Stimulated activated CD4-positive, alpha-beta T cell treated with anti-CD3 and anti-CD28 coated beads, Interleukin-15, amount 100 ng/mL, for 24 hours (primary cell): ENCODE measurements around the gene CCDC69.
"Not testable (repeated sequence)": the region's sequence is repeated elsewhere in the genome, so short reads cannot be mapped to it uniquely, and the experiment has no call there.

Experiments used
- DNase-seq: peaks from one replicate; pipeline ENCODE4 v3.0.0-alpha.2; 2020

CCDC69 gene

DNA sequence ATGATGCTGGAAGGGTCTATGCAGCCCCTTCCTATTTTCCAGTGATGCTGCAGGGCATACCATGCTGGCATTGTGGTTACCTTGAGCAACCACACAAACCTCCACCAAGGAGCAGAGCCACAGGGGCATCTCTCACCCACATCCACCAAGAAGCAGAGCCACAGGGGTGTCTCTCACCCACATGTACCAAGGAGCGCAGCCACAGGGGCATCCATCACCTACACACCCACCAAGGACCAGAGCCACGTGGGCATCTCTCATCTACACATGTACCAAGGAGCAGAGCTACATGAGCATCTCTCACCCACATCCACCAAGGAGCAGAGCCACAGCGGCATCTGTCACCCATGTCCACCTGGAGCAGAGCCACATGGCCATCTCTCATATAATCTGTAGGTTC lies 20.3 kb upstream of the CCDC69 start:
- DNase-seq: no peak

DNA sequence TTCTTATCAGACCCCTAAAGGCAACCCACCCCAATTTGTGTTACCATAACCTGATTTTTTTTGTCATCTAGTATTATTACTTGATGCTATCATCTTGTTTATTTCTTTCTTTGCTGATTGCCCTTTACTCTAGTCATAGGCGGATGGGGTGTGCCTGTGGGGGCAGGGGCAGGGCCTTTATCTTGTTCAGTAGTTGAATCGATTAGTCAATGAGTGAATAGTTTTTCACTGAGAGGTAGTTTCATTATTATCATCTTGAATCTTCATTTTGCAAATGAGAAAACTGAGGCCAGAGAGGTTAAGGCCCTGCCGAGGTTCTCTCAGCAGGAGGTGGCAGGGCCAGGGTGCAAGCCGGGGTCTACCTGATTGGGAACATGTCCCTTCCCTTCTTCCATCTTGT lies 19.7 kb upstream of the CCDC69 start:
- DNase-seq: peak; percentile 50

DNA sequence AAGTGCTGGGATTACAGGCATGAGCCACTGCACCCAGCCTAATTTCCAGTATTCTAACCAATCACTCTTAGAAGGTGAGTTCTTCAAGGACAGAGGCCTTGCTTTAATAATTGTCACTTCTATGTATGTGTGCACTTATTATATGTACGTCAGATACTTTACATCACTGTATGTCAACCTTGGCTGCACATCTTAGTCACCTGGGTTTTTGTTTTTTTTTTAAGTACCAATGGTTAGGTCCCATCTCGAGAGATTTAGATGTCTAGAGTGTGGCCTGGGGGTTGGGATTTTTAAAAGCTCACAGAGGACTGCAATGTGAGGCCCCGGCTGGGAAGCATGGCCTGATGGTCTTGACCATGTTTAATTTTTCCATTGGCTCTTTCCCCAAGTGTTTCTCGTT lies 19.2 kb upstream of the CCDC69 start:
- DNase-seq: no peak

DNA sequence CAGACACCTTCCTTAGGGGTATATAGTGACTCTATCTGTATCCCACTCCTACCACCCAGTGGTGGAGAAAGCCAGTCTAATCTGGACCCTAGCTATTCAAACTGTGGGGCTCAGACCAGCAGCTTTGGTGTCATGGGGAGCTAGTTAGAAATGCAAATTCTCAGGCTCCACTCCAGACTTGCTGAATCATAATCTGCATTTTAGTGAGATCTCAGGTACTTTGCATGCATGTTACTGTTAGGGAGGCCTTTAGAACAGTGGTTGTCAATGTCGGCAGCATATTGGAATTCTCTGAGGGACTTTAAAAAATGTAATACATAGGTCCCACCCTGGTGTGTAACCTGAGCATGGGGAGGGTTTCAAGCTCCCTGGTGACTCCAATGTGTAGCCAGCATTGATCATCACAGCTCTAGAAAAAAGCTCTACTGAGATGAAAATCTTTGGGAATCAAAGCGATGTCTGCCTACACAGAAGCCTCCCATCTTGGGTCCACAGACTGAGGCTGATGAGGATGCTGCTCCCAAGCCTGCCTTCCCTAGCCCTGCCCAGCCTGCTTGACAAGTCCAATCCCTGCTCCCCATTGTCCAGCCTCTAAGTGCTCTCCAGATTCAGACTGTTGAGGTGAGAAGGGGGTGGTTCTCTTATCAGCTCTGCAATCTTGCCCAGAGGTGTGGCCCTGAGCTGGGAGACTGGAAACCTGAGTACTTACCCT lies 17.2 kb upstream of the CCDC69 start:
- DNase-seq: no peak

DNA sequence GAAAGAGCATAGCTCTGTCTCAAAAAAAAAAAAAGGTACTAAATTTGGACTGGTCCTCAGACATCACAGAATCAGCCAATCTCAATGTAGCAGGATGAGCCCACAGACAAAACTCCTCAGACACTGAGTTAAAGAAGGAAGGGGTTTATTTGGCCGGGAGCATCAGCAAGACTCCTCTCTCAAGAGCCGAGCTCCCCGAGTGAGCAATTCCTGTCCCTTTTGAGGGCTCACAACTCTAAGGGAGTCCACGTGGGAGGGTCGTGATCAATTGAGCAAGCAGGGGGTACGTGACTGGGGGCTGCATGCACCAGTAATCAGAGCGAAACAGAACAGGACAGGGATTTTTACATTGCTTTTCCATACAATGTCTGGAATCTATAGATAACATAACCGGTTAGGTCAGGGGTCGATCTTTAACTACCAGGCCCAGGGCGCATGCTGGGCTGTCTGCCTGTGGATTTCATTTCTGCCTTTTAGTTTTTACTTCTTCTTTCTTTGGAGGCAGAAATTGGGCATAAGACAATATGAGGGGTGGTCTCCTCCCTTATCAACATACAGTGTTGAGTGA lies 16.5 kb upstream of the CCDC69 start:
- DNase-seq: not testable (repeated sequence)

DNA sequence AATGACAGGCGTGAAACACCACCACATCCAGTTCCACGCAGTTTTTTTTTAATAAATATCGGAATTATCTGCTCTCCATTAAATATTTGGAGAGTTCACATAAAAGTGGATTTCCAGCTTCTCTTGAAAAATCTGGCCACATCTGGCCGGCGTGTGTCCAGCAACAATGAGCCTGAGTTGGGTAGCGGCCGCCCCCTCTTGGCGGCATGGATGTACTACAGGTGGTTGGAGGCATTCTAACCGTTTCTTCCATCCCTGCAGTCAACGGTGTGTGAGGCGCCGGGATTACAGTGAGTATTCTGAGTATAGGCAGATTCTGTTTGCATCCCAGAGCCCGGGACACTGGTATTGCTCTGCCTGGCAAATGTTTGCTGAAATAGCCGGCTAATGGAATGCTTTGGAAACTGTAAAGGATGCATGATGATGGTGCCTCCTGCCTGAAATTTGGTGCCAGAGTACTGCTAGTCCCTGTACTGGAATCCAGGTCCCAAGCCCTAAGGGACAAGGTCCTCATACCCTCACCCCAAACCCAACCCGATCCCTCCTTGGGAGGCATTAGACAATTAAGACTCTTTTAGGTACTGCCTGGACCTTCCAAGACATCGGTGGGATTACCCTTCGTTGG lies 15.5 kb upstream of the CCDC69 start:
- DNase-seq: peak; percentile 76

DNA sequence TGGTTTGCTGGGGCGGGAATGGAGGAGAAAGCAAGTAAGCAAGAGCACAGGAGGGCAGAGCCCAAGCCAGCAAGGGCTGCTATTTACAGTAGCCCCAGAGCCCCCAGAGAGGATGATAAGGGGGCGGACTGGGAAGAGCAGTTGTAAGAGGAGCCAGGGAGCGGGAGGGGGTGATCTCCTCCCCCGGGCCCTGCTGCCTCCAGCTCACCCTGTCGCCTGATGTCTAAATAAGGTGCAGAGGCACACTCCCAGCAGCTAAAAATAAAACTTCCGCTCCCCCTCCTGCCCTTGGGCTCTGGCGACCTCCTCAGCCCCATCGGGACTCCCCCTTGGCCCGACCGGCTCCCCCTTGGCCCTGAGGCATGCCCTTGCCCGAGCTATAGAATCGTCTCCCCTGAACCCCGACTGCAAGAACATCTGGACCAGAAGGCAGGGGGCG lies 14.4 kb upstream of the CCDC69 start:
- DNase-seq: no peak

DNA sequence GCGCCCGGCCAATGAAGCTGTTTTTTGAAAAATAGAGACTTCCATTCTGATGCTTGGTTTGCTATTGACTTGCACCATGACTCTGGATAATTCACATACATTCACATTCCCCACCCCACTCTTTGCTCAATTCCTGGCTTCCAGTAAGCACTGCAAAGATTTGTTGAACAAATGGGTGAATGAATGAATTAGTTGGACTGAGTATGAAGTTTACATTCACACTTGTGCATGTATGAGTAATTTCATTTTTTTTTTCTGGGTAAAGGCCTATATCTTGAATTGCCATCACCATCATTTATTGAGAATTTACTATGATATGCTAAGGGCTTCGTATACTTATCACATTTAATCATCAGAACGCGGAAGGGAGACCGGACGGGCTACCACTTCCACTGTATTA lies 13.8 kb upstream of the CCDC69 start:
- DNase-seq: no peak

DNA sequence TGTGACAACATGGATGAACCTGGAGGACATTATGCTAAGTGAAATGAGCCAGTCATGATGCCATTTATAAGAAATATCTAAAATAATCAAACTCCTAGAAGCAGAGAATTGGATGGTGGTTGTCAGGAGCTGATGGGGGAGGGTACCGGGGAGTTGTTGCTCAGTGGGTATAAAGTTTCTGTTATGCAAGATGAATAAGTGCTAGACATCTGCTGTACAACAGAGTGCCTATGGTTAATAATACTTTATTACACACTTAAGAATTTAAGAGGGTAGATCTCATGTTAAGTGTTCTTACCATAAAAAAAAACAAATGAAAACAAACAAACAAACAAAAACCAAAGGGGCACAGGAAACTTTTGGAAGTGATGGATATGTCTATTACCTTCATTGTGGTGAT lies 13.0 kb upstream of the CCDC69 start:
- DNase-seq: no peak

DNA sequence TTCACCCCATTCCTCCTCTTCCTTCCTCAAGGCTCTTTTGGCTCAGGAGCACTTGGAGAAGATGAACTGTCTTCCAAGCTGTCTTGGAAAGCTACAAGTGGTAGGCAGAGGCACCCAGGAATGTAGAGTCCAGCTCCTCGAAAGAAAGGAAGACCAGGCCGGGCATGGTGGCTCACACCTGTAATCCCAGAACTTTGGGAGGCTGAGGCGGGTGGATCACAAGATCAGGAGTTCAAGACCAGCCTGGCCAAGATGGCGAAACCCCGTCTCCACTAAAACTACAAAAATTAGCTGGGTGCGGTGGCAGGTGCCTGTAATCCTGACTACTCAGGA lies 11.3 kb upstream of the CCDC69 start:
- DNase-seq: not testable (repeated sequence)

DNA sequence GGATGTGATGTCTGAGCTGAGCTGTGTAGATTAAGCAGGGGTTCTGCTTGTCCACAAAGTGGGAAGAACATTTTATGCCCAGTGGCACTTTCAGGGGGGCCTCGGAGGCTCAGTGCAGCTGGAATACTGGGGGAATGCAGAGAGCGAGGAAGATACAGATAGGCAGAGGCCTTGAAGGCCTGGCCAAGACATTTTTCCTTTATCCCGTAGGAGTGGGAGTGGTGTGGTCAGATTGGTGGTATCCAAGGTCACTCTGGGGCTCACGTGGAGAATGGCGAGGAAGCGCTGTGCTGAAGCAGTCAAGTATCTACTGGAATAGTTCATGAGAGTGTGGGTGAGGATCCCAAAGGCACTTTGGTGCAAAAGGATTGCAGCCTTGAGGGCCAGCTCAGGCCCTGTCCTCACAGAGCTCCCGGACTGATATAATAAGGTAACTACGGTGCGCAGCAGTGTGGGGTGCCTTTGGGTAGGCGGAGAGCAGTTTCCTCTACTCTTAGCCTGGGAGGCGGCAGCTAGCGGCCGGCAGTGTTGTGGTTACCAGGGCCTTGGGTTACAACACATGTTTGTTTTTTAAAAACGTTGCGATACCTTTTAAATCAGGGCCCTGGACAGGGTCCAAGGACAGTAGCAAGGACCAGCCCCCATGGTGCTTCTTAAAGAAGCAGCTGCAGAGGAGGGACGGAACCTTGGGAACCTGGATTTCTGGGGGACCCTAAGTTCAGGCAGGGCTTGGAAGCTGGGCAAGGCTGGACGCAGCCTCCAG lies 10.8 kb upstream of the CCDC69 start:
- peak; percentile 44 for DNase-seq

DNA sequence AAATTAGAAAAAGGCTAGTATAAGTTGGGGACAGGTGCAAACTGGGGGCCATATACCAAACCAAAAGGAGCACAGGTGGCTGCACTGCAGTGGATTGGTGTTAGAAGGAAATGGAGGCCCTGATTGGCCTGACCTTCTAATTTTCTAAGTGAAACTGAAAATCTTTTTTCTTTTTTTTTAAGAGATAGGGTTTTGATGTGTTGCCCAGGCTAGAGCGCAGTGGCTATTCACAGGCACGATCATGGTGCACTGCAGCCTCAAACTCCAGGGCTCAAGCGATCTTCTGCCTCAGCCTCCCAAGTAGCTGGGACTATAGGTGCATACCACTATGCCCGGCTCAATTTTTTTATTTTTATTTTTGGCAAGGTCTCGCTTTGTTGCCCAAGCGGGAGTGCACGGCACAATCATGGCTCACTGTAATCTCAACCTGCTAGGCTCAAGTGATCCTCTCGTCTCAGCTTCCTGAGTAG lies 9.8 kb upstream of the CCDC69 start:
- DNase-seq: no peak

DNA sequence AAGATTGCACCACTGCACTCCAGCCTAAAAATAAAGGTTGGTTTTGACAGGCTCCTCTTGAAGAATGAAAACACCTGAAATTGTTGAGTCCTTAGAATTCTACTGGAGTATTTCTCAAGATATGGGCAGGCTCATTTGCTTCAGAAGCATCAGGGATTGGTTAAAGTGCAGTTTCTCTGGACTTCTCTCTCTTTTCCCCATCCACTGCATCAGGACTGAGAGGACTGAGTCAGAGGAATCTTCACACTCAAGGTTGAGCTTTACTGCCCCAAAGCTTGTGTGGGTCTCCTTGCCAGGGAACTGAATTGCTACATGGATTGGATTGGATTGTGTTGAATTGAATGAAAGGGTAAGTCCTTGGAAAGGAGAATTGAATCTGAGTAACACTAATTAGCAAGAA lies 7.5 kb upstream of the CCDC69 start:
- DNase-seq: no peak

DNA sequence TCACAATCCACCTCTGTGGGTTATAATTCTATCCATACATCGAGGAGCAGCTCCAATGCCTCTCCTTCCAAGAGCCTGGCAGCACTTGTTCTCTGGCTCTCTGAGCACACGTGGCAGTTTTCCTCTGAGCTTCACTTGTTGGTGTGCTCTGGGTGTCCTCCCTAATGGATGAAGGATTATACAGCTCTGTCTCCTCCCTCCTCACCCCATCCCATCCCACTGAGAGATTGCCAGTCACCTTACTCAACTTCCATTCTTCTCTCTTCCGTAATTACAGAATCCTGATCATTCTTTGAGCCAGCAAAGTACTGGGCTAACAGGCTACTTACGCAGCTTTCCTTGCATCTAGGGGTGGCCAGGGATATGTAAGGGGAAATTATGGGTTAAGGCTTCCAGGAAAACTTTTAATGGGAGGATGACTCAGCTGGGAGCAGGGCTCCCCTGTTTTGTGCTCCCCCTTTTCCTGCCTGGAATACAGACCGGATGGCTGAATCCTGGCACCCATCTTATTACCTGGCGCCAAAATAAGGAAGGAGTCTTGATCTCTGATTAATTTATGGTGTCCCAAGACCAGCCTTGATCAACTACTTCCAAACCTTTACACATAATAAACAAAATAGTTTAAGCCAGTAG lies 6.3 kb upstream of the CCDC69 start:
- DNase-seq: no peak

DNA sequence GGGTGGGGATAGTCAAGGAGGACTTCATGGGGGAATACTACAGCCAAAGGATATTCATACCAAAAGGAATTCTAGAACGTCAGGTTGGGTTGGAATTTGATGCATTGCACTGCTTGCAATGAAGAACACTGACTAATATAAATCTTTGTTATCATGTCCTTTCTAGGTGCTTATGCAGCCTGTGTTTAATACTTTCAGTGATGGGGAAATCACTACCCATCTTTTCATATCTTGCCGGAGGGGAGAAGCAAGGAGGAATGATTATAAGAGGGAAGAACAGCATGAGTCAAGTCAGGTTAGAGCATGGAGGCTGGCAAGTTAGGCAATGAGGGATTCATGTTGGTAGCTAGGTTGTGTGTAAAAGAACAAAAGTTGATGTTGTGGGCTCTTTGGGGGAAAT lies 5.1 kb upstream of the CCDC69 start:
- DNase-seq: no peak

DNA sequence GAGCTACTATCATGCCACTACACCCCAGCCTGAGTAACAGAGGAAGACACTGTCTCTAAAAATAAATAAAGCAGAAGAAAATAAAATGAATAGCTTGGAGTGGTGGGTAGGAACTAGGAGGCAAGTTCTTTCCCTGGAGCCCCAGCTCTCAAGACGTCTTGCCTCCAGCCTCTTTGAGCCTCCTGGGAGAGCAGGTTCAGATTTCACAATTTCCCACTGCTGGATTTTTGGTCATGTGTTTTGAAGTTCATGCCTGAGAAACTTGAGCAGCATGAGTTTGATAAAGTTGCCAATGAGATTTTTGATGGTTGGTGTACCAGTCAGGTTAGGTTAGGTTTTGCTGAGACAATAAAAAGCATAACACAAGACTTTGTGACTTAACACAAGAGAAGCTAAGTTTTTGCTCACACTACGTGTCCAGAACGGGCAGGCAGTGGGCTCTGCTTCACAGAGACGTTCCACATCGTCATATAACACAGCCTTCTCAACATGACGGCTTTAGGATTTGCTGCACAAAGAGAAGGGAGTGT lies 4.1 kb upstream of the CCDC69 start:
- DNase-seq: no peak

DNA sequence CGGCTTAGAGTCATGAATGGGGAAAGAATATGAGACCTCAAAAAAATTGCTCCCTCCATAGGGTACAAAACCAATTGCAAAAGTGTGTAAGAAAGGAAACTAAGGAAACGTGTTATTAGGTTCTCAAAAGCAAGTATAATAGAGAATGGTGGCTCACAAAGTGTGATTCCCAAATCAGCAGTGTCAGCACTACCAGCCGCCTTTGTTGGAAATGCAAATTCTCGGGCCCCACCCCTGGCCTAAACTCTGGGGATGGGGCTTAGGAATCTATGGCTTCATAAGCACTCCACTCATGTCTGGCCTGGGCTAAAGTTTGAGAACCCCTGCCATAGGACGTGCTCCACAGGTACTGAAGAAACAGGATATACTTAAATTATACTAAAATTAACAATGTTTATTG lies 1.6 kb upstream of the CCDC69 start:
- no peak for DNase-seq

DNA sequence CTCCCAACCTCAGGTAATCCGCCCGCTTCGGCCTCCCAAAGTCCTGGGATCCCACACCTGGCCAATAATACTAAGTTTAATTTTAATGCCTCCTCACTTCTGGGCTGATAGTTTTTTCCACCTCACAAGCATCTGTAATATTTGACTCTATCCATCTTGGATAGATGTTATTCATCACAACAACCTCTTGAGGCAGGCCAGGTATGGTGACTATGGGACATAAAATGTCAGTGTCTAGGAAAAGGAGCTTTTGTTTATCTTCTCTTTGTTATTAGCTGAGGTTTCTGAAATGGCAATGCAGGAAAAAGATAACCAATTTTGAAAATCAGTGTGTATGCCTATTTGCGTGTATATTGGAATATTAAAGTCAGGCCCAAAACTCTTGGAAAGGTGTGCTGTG lies 1.2 kb upstream of the CCDC69 start:
- DNase-seq: no peak

DNA sequence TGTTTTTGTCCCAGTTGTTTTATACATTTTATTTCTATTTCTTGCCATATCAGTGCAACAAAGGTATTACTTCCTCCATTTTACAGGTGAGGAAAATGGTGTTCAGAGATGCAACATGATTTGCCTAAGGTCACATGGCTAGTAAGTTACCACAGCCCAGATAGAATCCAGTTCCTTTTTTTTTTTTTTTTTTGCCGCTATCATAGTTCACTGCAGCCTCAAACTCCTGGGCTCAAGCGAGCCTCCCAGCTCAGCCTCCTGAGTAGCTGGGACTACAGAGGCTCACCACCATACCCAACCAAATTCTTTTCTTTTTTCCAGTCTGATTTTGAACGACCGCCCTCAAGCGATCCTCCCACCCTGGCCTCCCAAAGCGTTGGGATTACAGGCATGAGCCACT lies 480 bp upstream of the CCDC69 start:
- no peak for DNase-seq

DNA sequence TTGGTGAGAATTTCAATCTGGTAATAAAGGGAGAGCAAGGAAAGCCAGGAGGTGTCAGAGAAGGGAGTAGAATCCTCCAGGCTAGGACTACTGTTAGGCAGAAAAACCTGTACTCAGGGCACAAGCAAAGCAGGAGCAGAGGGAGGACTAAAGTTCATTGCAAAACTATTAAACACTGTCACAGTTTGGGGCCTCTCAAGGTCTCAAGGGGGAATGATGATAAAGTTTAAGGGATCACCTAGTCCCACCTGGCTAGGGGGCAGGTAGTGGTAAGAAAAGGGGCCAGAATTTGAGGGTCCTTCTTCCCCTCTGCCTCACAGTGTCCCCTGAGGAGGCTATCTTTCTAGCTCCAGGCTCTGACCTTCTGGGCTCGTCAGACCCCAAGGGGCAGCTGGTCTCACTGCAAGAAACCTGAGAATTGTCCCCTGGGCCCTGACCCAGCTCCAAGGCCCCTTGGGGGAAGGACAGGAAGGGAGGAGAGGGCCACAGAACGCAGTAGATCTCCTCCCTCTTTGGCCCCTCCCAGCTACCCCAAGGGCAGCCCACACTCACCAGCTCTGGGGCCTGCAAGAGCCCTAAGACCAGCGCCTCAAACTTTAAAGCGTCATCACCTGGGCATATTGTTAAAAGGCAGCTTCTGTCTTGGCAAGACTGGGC lies 974 bp downstream of the CCDC69 start:
- peak; percentile 68 for DNase-seq

DNA sequence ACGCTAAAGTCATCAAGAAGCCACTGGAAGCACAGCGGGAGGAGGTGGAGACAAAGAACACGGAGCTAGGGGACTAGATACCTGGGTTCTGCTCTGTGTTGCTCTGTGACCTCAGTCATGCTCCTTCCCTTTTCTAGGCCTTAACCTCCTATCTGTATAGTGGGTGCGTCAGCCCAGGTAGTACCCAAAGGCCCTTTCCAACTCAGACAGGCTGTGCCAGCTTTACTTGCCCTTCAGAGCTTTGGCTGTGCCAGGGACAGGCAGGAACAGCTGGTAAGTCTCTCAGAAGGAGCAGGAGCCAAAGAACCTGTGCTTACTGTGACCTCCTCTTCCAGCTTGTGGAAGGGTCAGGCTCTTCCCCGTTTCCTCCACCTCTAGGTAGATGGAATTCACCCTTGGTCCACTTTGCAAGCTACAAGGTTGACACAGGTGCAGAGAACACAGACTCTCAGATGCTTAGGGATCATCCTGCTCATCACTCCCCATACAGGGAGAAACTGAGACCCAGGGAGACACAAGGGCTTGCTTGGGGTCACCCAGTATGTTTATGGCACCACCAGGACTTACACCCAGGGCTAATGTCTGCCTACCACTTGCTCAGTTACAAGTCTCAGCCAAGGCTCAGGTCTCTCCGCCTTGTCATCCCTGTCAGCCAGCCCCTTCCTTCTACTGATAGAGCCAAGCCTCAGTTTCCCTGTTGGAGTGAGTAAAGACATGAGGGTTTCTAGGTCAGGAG lies 1.7 kb downstream of the CCDC69 start:
- DNase-seq: no peak

DNA sequence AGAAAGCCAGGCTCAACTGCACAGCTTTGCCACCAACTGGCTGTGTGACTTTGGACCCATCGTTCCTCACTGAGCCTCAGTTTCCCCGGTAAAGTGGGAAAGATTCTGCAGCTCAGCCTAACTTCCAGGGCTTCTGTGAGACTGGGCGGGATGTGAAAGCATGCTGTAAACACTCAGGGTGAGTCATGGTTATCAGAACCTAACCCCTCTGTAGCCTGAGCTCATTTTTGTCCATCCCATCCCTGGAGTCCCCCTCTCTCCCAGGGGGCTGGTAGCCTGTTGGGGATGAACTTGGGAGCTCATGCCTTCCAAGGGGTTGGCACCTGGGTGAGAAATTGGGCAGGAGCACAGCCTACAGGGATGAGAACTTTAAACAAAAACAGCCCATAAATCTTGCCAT lies 2.3 kb downstream of the CCDC69 start:
- no peak for DNase-seq
